Head of caudate nucleus (tissue), 42 donors: ENCODE measurements around the gene HHEX.
A peak's percentile ranks its signal among the peaks of the same experiment; 100 is the strongest.

Experiments used
- DNase-seq, 42 donors: peaks; one replicate each; pipeline versions ENCODE4 v3.0.0 to v3.0.0-alpha.2; 2020 to 2021; ENCODE audit warnings: mixed read lengths in 7 of 42
- intact Hi-C: fragments of 100-400 bp; cut with DNase I; formaldehyde crosslinking; loops from one replicate; pipeline ENCODE4 v1.15.0; 2022

Gene HHEX

GRCh38 chr10:92692080-92692671, 2.4 kb downstream of the HHEX start:
- DNase-seq, result no peak
- intact Hi-C loops, result no loop called here

- no peak for DNase-seq
- intact Hi-C loops, result no loop called here
Measured at GRCh38 chr10:92692697-92693533, 3.2 kb downstream of the HHEX start.

GRCh38 chr10:92693534-92693893, 3.8 kb downstream of the HHEX start:
- intact Hi-C loops, result no loop called here

GRCh38 chr10:92695679-92696605, 6.2 kb downstream of the HHEX start:
- intact Hi-C loops, result loop anchor here (2.0 kb wide), 1 partner anchor 15 kb away; no protein-coding TSS in a partner anchor
- no peak for DNase-seq

More at GRCh38 chr10:92693534-92693893, 3.8 kb downstream of the HHEX start:
- no peak for DNase-seq

- DNase-seq, result no peak
- intact Hi-C loops, result loop anchor here (2.0 kb wide), 1 partner anchor 14 kb away; no protein-coding TSS in a partner anchor
Measured at GRCh38 chr10:92696606-92697383, 7.0 kb downstream of the HHEX start.

GRCh38 chr10:92697663-92698511, 8.1 kb downstream of the HHEX start:
- DNase-seq, result no peak
- intact Hi-C loops, result loop anchor here (2.0 kb wide), 1 partner anchor 13 kb away; no protein-coding TSS in a partner anchor

- DNase-seq, result no peak
- intact Hi-C loops, result no loop called here
Measured at GRCh38 chr10:92699193-92699517, 9.4 kb downstream of the HHEX start.

- intact Hi-C loops, result no loop called here
- peak in 5 of 42 donors; percentile 6 to 40 (median 13) for DNase-seq
Measured at GRCh38 chr10:92699518-92700381, 10.0 kb downstream of the HHEX start.

GRCh38 chr10:92702301-92702916, 12.7 kb downstream of the HHEX start:
- intact Hi-C loops, result no loop called here

GRCh38 chr10:92712016-92712889, 22.5 kb downstream of the HHEX start:
- DNase-seq, result no peak
- intact Hi-C loops, result no loop called here

More at GRCh38 chr10:92702301-92702916, 12.7 kb downstream of the HHEX start:
- no peak for DNase-seq

GRCh38 chr10:92714152-92714845, 24.5 kb downstream of the HHEX start:
- intact Hi-C loops, result no loop called here
- no peak for DNase-seq

- intact Hi-C loops, result no loop called here
- DNase-seq, result no peak
Measured at GRCh38 chr10:92714872-92715271, 25.1 kb downstream of the HHEX start.

GRCh38 chr10:92719991-92720830, 30.5 kb downstream of the HHEX start:
- intact Hi-C loops, result no loop called here
- DNase-seq, result no peak

GRCh38 chr10:92720831-92721165, 31.0 kb downstream of the HHEX start:
- no peak for DNase-seq
- intact Hi-C loops, result no loop called here
